Ovary (tissue), 3 donors: ENCODE results near the gene PDE5A.

Experiments used
- CTCF ChIP-seq, 3 donors: fragments of 450-650 bp in 2 of 3; fragments of 200-600 bp in 1 of 3; IDR thresholded peaks; one replicate each; pipeline versions ENCODE4 v1.5.1 to v1.8.0; 2016 to 2022; ENCODE audit warnings: antibody characterized with exemption in 3 of 3, mild to moderate bottlenecking in 1 of 3
- POLR2A ChIP-seq: fragments of 450-650 bp; IDR thresholded peaks from one replicate; pipeline ENCODE4 v1.6.1; 2017; ENCODE audit warnings: antibody characterized with exemption, mild to moderate bottlenecking, moderate library complexity
- donor health status: DM: no; HTN: no; CAD: no.

- TF ChIP-seq CTCF (IDR thresholded peaks at IDR 0.05) (no peak), POLR2A (no peak)
These were observed 148.3 kb downstream of the PDE5A start for GRCh38 chr4:119480331-119480730.
